PC-9 (cell line): ENCODE data around the gene PBX1. TPM values are rescaled to one million over a fixed set of nuclear protein-coding genes. Genes with fewer than 3 reads are reported as not detected.

Source experiments
- BruUV-seq: library from RNA; stranded (reverse); fragments of 400-500 nt; replicated peaks from 2 replicates; lab custom pipeline; 2021; lab: Mats Ljungman, UMichigan
- CTCF ChIA-PET: fragments of 300-600 bp; sonication (Branson Sonifier 250); formaldehyde crosslinking; loops from one replicate; lab custom pipeline; 2022; ENCODE audit warnings: antibody characterized with exemption; lab: Charles Lee
- POLR2A ChIA-PET: fragments of 300-600 bp; sonication (Branson Sonifier 250); formaldehyde crosslinking; loops from one replicate; lab custom pipeline; 2022; ENCODE audit warnings: antibody characterized with exemption; ENCODE audit not compliant: unreplicated experiment; lab: Charles Lee
- DNase-seq, 2 experiments: peaks; one replicate each; pipeline versions ENCODE4 v3.0.0 to v3.0.0-alpha.2; 2015 to 2022; ENCODE audit warnings: mixed read lengths in 1 of 2
- H2AFZ ChIP-seq: fragments of 200-600 bp; sonication (generic); 2 replicates; pipeline ENCODE4 v1.8.1; 2017; ENCODE audit warnings: antibody characterized with exemption
- H3F3A ChIP-seq: fragments of 200-600 bp; sonication (generic); 2 replicates; pipeline ENCODE4 v1.8.1; 2017; ENCODE audit warnings: antibody characterized with exemption, mild to moderate bottlenecking, low read depth; ENCODE audit not compliant: insufficient read depth
- H3K27ac ChIP-seq: fragments of 200-600 bp; sonication (generic); 2 replicates; pipeline ENCODE4 v1.6.1; 2016; ENCODE audit warnings: mixed run types
- H3K27me3 ChIP-seq: fragments of 200-600 bp; sonication (generic); 2 replicates; pipeline ENCODE4 v1.6.1; 2016; ENCODE audit warnings: low read depth, mixed run types; ENCODE audit not compliant: insufficient read depth
- H3K36me3 ChIP-seq: fragments of 200-600 bp; sonication (generic); 2 replicates; pipeline ENCODE4 v1.6.1; 2016; ENCODE audit warnings: low read depth, mixed run types
- H3K4me1 ChIP-seq: fragments of 200-600 bp; sonication (generic); replicated peaks from 2 replicates; pipeline ENCODE4 v1.6.1; 2016; ENCODE audit warnings: mixed run types; ENCODE audit not compliant: insufficient read depth
- H3K4me2 ChIP-seq: fragments of 200-600 bp; sonication (generic); 2 replicates; pipeline ENCODE4 v1.6.1; 2017; ENCODE audit warnings: mixed run types
- H3K4me3 ChIP-seq: fragments of 200-600 bp; sonication (generic); 2 replicates; pipeline ENCODE4 v1.6.1; 2016; ENCODE audit warnings: mixed run types
- H3K79me2 ChIP-seq: fragments of 200-600 bp; sonication (generic); 2 replicates; pipeline ENCODE4 v1.6.1; 2017; ENCODE audit warnings: low read depth, mixed run types
- H3K9me2 ChIP-seq: fragments of 200-600 bp; sonication (generic); 2 replicates; pipeline ENCODE4 v1.8.1; 2017; ENCODE audit warnings: mild to moderate bottlenecking; ENCODE audit not compliant: insufficient read depth
- H3K9me3 ChIP-seq: fragments of 200-600 bp; sonication (generic); 2 replicates; pipeline ENCODE4 v1.8.1; 2016; ENCODE audit warnings: low read depth; ENCODE audit not compliant: insufficient read depth
- H4K20me1 ChIP-seq: fragments of 200-600 bp; sonication (generic); 2 replicates; pipeline ENCODE4 v1.8.1; 2017; ENCODE audit not compliant: insufficient read depth
- EZH2 ChIP-seq: fragments of 200-600 bp; sonication (generic); IDR thresholded peaks from 2 replicates; pipeline ENCODE4 v1.8.0; 2017; ENCODE audit warnings: antibody characterized with exemption, low read depth
- intact Hi-C: fragments of 100-400 bp; cut with micrococcal nuclease; formaldehyde crosslinking; loops from one replicate; pipeline ENCODE4 v1.10.0; 2022; ENCODE audit not compliant: unreplicated experiment
- total RNA-seq: library from RNA; stranded (reverse); gene quantifications from 2 replicates; pipeline ENCODE4 v1.2.3, GENCODE V29; 2021
- TF ChIP-seq, protein P1 (sequence below): fragments of 200-600 bp; sonication (generic); conservative IDR thresholded peaks from 2 replicates; pipeline ENCODE4 v1.6.1; 2017; ENCODE audit warnings: mixed run types, antibody characterized with exemption, mild to moderate bottlenecking, moderate library complexity

The PBX1 gene
- total RNA-seq, 1 experiment from 2014 or later: 57.7 TPM

DNA sequence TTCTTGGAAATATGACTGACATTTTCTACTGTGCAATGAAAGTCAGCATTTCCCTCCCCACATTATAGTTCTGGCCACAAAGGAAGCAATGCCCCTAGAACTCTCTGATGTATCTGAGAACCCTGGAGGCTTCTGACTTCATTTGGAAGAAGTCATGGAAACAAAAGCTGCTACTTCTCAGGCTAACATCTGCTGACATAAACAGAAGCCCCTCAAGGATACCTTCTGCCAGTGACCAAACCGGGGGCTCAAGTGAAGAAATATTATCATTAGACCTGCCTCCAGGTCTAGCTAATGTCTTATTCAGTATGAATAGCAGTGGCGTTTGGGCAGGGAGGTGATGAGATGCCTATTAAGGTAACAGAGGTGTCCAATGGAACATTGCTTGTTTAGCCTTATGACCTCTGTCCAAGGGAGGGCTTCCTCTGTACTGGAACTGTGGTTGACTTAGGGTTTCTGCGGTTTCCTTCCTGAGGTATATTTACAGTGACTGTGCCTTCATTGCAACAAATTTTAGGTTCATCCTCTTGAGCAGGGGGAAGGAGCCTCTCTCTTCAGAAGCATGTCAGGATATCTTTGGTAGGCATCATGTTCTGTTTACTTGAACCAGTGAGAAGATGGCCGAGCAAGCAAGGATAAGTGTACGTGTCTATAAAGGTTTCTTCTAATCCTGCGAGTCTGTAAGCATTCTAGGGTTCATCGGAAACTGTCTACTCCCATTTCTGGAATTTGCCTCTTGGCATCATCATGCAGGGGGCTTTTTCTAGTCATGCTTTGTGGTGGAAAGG, 161.7 kb downstream of the PBX1 start:
- Histone ChIP-seq H3K9me3 (no peaks in the 10 kb centered on the region; the same call in 1 of the 2 replicates), H3K4me3 (no peak overlapping the region), H3K9me2 (no peaks in the 10 kb centered on the region), H3K79me2 (no peaks in the 10 kb centered on the region; the same call in 1 of the 2 replicates), H3K4me1 (peaks cover 9% of the 10 kb centered on the region), H3K27ac (no peak overlapping the region), H3K27me3 (no peaks in the 10 kb centered on the region), H2AFZ (no peak overlapping the region), H4K20me1 (no peaks in the 10 kb centered on the region), H3K36me3 (no peaks in the 10 kb centered on the region), H3F3A (no peaks in the 10 kb centered on the region), H3K4me2 (no peak overlapping the region)
- ChIA-PET CTCF (no interaction called here), POLR2A (interaction anchor here (0.5 kb wide), 1 partner anchor 32 kb away, joined by 13 read pairs; no protein-coding TSS in a partner anchor)
- TF ChIP-seq EZH2: no peak
- TF ChIP-seq, protein P1, sequence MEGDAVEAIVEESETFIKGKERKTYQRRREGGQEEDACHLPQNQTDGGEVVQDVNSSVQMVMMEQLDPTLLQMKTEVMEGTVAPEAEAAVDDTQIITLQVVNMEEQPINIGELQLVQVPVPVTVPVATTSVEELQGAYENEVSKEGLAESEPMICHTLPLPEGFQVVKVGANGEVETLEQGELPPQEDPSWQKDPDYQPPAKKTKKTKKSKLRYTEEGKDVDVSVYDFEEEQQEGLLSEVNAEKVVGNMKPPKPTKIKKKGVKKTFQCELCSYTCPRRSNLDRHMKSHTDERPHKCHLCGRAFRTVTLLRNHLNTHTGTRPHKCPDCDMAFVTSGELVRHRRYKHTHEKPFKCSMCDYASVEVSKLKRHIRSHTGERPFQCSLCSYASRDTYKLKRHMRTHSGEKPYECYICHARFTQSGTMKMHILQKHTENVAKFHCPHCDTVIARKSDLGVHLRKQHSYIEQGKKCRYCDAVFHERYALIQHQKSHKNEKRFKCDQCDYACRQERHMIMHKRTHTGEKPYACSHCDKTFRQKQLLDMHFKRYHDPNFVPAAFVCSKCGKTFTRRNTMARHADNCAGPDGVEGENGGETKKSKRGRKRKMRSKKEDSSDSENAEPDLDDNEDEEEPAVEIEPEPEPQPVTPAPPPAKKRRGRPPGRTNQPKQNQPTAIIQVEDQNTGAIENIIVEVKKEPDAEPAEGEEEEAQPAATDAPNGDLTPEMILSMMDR: no peak
- DNase-seq: no peak
- no TSS peak for BruUV-seq
- intact Hi-C loops: no loop called here

DNA sequence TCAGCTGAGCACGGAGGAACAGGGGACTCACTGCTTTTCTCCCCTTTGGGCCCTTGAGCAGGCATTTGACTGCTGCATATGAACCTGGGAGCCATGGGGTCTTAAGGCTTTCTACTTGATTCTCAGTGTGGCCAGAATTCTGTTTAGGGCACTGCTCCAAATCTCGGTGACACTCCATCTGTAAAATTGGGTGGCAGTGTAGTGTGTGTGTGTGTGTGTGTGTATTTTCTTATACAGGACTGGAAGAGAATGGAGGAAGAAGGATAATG, 162.2 kb downstream of the PBX1 start:
- H2AFZ ChIP-seq: no peak overlapping the region
- BruUV-seq: no TSS peak
- no peaks in the 10 kb centered on the region; the same call in 1 of the 2 replicates for H3K79me2 ChIP-seq

DNA sequence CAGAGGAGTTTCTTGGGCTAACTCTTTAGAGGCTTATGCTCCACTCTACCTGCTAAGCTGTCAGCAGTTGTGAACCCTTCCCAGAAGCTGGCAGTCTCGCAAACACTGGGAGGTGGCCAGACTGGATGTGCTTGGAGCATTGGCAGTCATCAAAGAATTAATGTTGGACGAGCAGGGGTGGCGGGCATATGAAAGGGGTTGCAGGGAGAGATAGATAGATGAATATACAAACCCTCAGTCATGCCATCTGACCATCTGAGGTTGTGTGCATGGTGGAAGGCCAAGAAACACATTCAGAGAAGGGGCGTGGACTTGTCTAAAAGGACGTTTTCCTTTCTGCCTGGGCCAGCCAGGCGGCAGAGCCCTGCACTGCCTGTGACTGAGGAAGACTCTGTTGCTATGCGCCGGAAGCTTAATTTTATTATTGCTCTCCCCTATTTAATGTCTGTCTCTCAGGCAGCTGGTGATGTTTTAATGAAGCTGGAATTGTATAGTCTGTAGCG, 164.4 kb downstream of the PBX1 start:
- H2AFZ ChIP-seq: no peak overlapping the region
- no peaks in the 10 kb centered on the region for H3K9me2 ChIP-seq
- DNase-seq: no peak
- H3F3A ChIP-seq: no peaks in the 10 kb centered on the region
- H3K4me3 ChIP-seq: no peak overlapping the region
- no peak overlapping the region for H3K4me2 ChIP-seq
- BruUV-seq: no TSS peak
- intact Hi-C loops: no loop called here
- ChIA-PET CTCF (no interaction called here), POLR2A (no interaction called here)
- H3K9me3 ChIP-seq: no peaks in the 10 kb centered on the region; the same call in 1 of the 2 replicates
- H4K20me1 ChIP-seq: no peaks in the 10 kb centered on the region
- no peaks in the 10 kb centered on the region for H3K27me3 ChIP-seq
- H3K27ac ChIP-seq: no peak overlapping the region
- H3K79me2 ChIP-seq: no peaks in the 10 kb centered on the region; the same call in 1 of the 2 replicates
- no peak for TF ChIP-seq EZH2
- TF ChIP-seq, protein P1: no peak
- peaks cover 12% of the 10 kb centered on the region for H3K4me1 ChIP-seq
- no peaks in the 10 kb centered on the region for H3K36me3 ChIP-seq

More for the DNA sequence above, 162.2 kb downstream of the PBX1 start:
- no peak overlapping the region for H3K4me2 ChIP-seq
- intact Hi-C loops: no loop called here
- no peaks in the 10 kb centered on the region; the same call in 1 of the 2 replicates for H3K9me3 ChIP-seq
- H3F3A ChIP-seq: no peaks in the 10 kb centered on the region
- no peak overlapping the region for H3K27ac ChIP-seq
- CTCF ChIA-PET: no interaction called here
- H3K36me3 ChIP-seq: no peaks in the 10 kb centered on the region
- no peaks in the 10 kb centered on the region for H4K20me1 ChIP-seq
- no peak overlapping the region for H3K4me3 ChIP-seq
- TF ChIP-seq, protein P1: no peak
- TF ChIP-seq EZH2: no peak
- no peak for DNase-seq
- H3K4me1 ChIP-seq: peaks cover 9% of the 10 kb centered on the region
- H3K9me2 ChIP-seq: no peaks in the 10 kb centered on the region
- POLR2A ChIA-PET: interaction anchor here (0.6 kb wide), 1 partner anchor 111 kb away, joined by 3 read pairs; no protein-coding TSS in a partner anchor
- no peaks in the 10 kb centered on the region for H3K27me3 ChIP-seq
